ENCODE results near the gene PRMT7. TPM values are rescaled to one million over a fixed set of nuclear protein-coding genes. Genes with fewer than 3 reads are reported as not detected.

PRMT7 gene
- total RNA-seq, 1 donor from 2014 or later = 39.1 TPM

Small RNA genes lying within 50 kb of the gene (small RNA-seq; reads per million reads assigned to genes)
- not detected for gene RNU4-30P (ENCODE audit: low replicate concordance)
- gene RNU6-1262P (ENCODE audit: low replicate concordance) = not detected

Other genes starting within 250 kb of the PRMT7 start
- 15.2 TPM for gene NFATC3, start 225.6 kb upstream of the PRMT7 start, total RNA-seq
- not detected for gene ESRP2, start 74.9 kb upstream of the PRMT7 start, total RNA-seq
- gene PLA2G15, start 65.6 kb upstream of the PRMT7 start, total RNA-seq = 16.0 TPM
- 11.3 TPM for gene SLC7A6, start 46.5 kb upstream of the PRMT7 start, total RNA-seq
- gene SLC7A6OS, start 73 bp upstream of the PRMT7 start, total RNA-seq = 8.9 TPM
- gene SMPD3, start 137.5 kb downstream of the PRMT7 start, total RNA-seq = 62.9 TPM
- gene ZFP90, start 228.3 kb downstream of the PRMT7 start, total RNA-seq = 82.9 TPM

Data from temporal lobe (tissue), 2 donors.